Rectal smooth muscle tissue (tissue), 1 donor: ENCODE measurements around the gene KRTAP4-11.
"Not testable (repeated sequence)": the region's sequence is repeated elsewhere in the genome, so short reads cannot be mapped to it uniquely, and the experiment has no call there.

ENCODE experiments used
- H3K27ac ChIP-seq: one replicate; pipeline ENCODE4 v1.7.0; 2013; ENCODE audit warnings: low read depth, low read length, inconsistent platforms
- H3K27me3 ChIP-seq: one replicate; pipeline ENCODE4 v1.7.0; 2013; ENCODE audit warnings: low read length; ENCODE audit not compliant: control insufficient read depth, insufficient read depth
- H3K36me3 ChIP-seq: one replicate; pipeline ENCODE4 v1.7.0; 2013; ENCODE audit warnings: low read length; ENCODE audit not compliant: control insufficient read depth, insufficient read depth
- H3K4me1 ChIP-seq: one replicate; pipeline ENCODE4 v1.7.0; 2013; ENCODE audit warnings: low read length; ENCODE audit not compliant: control insufficient read depth, insufficient read depth
- H3K4me3 ChIP-seq: one replicate; pipeline ENCODE4 v1.7.0; 2013; ENCODE audit warnings: low read length
- H3K9ac ChIP-seq: one replicate; pipeline ENCODE4 v1.7.0; 2013; ENCODE audit warnings: low read length

The KRTAP4-11 gene

DNA sequence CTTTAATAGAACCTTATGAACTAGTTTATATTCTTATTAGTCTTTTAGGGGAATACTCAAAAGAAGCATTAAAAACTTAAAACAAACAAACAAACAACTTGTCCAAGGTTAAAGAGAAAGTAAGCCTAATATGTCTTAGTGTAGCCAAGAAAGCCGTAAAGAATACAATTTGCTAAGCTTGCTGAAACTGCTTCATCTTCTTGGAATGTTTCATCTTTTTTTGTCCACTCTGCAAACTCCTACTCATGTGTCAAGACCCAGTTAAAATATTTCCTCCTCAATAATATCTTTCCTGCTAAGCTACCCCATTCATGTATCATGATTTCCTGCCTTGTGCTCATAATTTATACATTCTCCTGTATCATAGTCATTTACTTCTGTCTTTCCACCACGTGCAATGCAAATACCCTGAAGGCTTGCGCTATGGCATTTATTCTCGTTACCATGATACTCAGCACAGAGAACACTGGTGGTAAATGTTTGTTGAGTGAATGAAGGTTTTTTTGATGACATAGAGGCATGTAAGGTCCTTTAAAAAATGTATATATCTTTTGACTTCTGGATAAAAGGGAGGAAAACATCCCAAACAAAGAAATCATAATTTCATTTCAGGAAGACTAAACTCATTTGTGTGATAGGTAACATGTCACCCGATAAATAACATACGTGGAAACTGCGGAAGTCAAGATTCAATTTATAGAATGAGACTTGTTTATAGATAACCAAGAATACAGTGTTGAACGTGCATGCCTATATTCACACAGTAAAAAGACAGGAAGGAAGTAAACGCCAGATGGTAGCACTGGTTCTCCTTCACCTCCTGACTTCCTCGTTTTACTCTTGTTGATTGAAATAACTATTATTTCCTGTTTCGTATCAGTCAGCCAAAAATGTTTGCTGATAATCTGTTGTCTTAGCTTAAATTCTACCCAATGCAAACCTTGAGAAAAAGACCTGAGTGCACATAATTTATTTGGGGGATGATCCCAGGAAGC lies 1.8 kb upstream of the KRTAP4-11 start:
- not testable (repeated sequence) for H3K36me3 ChIP-seq, H3K27me3 ChIP-seq, H3K27ac ChIP-seq, H3K9ac ChIP-seq, H3K4me3 ChIP-seq, H3K4me1 ChIP-seq

DNA sequence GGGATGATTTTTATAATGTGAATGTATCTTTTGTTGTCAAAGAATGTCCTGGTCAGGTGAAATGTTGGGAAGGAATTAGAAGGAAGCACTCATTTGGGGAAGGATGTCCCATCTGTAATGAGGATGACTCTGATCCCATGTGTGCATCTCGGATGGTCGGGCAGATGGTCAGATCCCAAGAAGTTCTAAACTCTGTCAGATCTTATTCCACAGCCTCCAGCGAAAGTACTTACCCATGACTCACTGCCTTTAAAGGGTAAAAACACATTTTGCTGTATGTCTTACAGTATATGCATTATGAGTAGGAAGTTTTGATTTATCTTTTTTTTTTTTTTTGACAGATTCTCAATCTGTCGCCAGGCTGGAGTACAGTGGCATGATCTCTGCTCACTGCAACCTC lies 548 bp upstream of the KRTAP4-11 start:
- Histone ChIP-seq H3K4me1 (no peaks in the 10 kb centered on the region), H3K36me3 (no peaks in the 10 kb centered on the region), H3K27me3 (no peaks in the 10 kb centered on the region), H3K27ac (no peak overlapping the region), H3K4me3 (no peak overlapping the region), H3K9ac (no peak overlapping the region)

DNA sequence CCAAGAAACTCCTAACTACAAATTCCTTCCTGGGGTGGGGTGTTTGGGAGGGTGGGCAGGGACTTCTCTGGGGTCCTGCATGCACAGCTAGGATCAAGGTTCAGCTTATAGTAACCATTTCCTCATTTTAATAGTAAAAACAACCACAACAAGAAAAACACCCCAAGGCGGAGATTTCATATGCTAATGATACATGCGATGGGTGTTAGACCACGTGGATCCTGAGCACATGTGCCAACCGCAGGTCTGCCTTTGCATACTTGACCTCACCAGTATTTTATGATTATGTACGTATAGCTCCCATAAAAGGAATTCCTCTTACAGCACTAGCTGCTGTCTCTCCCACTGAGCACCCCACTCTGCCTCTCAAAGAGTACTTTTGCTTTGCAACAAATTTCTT lies 1.9 kb downstream of the KRTAP4-11 start:
- H3K4me1 ChIP-seq = no peaks in the 10 kb centered on the region
- H3K4me3 ChIP-seq = no peak overlapping the region
- H3K27me3 ChIP-seq = no peaks in the 10 kb centered on the region
- no peak overlapping the region for H3K9ac ChIP-seq
- H3K36me3 ChIP-seq = no peaks in the 10 kb centered on the region
- no peak overlapping the region for H3K27ac ChIP-seq

DNA sequence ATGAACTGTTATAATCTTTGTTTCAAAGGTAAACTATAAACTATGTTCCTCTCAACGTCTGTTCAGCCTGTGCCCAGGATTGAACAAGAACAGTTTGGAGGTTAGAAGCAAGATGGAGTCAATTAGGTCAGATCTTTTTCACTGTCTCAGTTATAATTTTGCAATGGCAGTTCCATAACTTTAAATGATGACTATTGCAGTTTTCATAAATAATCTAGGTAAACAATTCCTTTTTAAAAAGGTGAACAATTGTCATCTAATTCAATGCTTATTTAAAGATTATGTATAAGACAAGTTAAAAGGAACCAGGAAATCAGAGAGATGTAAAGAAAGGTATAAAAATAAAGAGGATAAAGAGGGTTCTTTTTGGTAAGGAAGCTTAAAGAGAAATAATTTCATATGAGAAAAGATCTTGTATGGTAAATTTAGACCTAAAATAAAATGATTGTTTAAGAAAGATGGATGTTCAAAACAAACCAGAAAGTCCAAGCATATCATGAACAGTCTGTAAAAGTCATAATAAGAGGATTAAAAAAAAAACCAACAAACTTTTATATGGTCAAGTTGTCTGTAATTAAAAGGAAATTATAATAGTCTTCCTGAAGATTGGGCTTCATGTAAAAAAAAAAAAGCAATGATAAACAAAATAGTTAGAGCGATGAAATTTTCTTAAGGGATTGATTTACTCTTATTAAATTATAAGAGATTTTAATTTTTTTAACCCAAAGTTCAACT lies 6.9 kb downstream of the KRTAP4-11 start:
- Histone ChIP-seq H3K4me1 (no peaks in the 10 kb centered on the region), H3K4me3 (no peak overlapping the region), H3K36me3 (no peaks in the 10 kb centered on the region)

DNA sequence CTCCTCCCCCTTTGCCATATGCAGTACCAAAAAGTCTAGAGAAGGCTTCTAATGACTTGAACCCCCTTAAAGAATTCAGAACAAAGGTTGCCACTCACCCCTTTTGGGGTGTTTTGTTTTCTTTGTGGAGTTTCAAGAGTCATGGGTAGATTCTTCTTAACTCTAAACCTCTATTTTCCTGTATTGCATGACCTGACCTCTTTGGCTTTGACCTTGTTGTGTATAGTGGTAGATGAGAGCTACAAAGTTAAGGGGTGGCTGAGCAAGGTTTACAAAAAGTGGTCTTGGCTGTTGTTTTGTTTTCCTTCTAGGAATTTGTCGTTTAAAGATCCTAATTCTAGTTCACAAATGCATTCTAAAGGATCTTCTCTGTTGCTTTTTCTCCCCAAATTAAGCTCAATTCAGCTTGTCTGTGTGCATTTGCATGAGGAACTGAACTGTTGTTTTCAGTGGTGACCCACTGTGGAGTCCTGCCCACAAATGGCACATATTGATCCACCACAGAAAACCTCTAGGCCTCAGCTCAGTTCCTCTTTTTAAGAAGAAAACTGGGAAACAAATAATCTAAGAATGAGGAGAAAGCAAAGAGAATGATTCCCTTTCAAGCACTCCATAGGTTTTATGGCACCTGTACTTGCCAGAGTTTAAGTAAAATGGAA lies 9.3 kb downstream of the KRTAP4-11 start:
- not testable (repeated sequence) for H3K27me3 ChIP-seq, H3K4me1 ChIP-seq, H3K27ac ChIP-seq, H3K4me3 ChIP-seq, H3K36me3 ChIP-seq, H3K9ac ChIP-seq

More for the DNA sequence above, 6.9 kb downstream of the KRTAP4-11 start:
- H3K9ac ChIP-seq = no peak overlapping the region
- H3K27me3 ChIP-seq = peaks cover 2% of the 10 kb centered on the region
- H3K27ac ChIP-seq = no peak overlapping the region

DNA sequence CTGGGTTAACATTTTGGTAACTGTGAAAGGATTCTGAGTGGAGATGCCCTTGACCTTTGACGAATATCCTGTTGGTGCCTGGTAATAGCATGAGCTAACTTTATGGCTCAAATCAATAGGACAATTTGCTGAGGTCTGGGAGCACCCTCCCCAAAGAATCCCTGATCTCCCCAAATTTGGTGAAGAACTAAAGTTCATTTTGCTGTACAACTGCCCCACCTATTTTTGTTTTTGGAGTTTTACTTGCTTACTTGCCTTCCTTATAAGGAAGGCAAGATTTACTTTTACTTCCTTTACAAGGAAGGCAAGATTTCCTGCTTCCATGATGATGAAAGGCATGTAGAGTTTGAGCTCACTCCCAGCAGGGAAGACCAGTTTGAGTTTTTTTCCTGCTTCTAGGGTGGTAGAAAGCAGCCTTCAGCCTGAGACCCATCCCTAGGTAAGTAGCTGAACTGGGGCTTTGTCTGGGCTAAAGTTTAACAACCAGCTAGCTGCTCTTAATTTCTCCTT lies 10.2 kb downstream of the KRTAP4-11 start:
- Histone ChIP-seq H3K4me1 (no peaks in the 10 kb centered on the region), H3K4me3 (no peak overlapping the region), H3K9ac (no peak overlapping the region), H3K27ac (no peak overlapping the region), H3K27me3 (peaks cover 2% of the 10 kb centered on the region), H3K36me3 (no peaks in the 10 kb centered on the region)

DNA sequence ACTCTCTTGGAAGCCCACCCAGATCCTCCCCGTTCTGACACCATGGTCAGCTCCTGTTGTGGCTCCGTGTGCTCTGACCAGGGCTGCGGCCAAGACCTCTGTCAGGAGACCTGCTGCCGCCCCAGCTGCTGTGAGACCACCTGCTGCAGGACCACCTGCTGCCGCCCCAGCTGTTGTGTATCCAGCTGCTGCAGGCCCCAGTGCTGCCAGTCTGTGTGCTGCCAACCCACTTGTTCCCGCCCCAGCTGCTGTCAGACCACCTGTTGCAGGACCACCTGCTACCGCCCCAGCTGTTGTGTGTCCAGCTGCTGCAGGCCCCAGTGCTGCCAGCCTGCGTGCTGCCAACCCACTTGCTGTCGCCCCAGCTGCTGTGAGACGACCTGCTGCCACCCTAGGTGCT lies 12.8 kb downstream of the KRTAP4-11 start, which contains the start of gene KRTAP4-9:
KRTAP4-9 (plus strand) TSS at position 43 of the 400 bp plus-strand sequence; CDS start at position 43, 0 bp downstream.
- not testable (repeated sequence) for H3K9ac ChIP-seq, H3K27ac ChIP-seq, H3K4me3 ChIP-seq, H3K36me3 ChIP-seq, H3K27me3 ChIP-seq, H3K4me1 ChIP-seq

DNA sequence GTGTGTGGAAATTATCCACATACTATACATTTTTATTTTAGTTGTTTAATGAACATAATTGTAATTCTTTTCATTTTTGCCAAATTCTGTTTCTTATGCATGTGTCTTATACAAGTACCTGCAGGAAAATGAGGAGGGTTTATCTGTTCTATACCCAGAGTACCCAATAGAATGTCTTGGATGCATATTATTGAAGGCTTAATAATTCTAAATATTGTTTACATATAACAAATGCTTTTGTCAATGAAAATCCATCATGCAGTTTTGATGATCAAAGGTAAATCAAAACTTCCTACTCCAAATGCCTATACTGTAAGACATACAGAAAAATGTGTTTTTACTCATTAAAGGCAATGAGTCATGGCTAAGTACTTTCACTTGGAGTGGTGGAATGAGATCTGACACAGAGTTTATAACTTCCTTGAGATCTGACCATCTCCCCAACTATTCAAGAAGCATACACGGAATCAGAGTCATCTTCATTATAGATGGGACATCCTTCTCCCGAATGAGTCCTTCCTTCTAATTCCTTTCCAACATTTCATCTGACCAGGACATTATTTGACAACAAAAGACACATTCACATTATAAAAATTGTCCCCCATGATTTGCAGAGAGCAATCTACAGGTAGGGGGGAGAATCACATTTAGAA lies 13.7 kb downstream of the KRTAP4-11 start:
- H3K4me1 ChIP-seq, H3K9ac ChIP-seq, H3K27ac ChIP-seq, H3K36me3 ChIP-seq, H3K4me3 ChIP-seq, H3K27me3 ChIP-seq: not testable (repeated sequence)

DNA sequence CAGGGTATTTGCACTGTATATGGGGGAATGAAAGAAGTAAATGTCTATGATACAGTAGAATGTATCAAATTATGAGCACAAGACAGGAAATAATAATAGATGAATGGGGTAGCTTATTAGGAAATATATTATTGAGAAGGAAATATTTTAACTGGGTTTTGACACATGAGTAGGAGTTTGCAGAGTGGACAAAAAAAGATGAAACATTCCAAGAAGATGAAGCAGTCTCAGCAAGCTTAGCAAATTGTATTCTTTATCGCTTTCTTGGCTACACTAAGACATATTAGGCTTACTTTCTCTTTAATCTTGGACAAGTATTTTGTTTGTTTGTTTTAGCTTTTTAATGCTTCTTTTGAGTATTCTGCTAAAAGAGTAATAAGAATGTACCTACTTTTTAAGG lies 14.3 kb downstream of the KRTAP4-11 start:
- H3K27ac ChIP-seq = no peak overlapping the region
- peaks cover 2% of the 10 kb centered on the region for H3K27me3 ChIP-seq
- no peak overlapping the region for H3K9ac ChIP-seq
- no peaks in the 10 kb centered on the region for H3K4me1 ChIP-seq
- H3K36me3 ChIP-seq = no peaks in the 10 kb centered on the region
- H3K4me3 ChIP-seq = no peak overlapping the region

DNA sequence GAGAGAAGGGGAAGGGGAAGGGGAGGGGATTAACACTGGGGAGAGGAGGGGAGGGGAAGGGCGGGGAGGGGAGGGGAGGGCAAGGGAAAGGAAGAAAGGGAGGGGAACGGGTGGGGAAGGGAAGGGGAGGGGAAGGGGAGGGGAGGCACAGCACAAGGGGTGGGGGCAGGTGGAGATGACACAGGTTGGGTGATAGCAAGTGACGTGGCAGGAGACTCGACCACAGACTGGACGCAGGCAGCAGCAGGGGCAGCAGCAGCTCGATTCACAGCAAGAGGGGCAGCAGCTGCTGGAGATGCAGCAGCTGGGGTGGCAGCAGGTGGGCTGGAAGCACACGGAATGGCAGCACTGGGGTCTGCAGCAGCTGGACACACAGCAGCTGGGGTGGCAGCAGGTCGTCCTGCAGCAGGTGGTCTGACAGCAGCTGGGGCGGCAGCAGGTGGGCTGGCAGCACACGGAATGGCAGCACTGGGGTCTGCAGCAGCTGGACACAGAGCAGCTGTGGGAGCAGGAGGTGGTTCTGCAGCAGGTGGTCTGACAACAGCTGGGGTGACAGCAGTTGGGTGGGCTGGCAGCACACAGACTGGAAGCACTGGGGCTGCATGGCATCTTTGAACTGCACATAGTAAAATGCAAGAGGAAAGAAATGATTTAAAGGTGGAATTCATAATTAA lies 16.4 kb downstream of the KRTAP4-11 start, which contains the start of gene KRTAP4-16:
KRTAP4-16 (minus strand) TSS at position 624 of the 674 bp plus-strand sequence; CDS start at position 624, 0 bp downstream.
- Histone ChIP-seq H3K4me3 (no peak within 1 kb of the TSS), H3K27ac (no peak within 1 kb of the TSS), H3K4me1 (no peaks in the 10 kb centered on the region), H3K36me3 (no peaks in the 10 kb centered on the region), H3K27me3 (no peaks in the 10 kb centered on the region), H3K9ac (no peak within 1 kb of the TSS)

DNA sequence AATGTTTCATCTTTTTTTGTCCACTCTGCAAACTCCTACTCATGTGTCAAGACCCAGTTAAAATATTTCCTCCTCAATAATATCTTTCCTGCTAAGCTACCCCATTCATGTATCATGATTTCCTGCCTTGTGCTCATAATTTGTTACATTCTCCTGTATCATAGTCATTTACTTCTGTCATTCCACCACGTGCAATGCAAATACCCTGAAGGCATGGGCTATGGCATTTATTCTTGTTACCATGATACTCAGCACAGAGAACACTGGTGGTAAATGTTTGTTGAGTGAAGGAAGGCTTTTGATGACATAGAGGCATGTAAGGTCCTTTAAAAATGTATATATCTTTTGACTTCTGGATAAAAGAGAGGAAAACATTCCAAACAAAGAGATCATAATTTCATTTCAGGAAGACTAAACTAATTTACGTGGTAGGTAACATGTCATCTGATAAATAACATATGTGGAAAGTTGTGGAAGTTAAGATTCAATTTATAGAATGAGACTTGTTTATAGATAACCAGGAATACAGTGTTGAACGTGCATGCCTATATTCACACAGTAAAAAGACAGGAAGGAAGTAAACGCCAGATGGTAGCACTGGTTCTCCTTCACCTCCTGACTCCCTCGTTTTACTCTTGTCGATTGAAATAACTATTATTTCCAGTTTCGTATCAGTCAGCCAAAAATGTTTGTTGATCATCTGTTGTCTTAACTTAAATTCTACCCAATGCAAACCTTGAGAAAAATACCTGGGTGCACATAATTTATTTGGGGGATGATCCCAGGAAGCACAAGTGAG lies 18.3 kb downstream of the KRTAP4-11 start:
- not testable (repeated sequence) for H3K36me3 ChIP-seq, H3K27ac ChIP-seq, H3K4me1 ChIP-seq, H3K27me3 ChIP-seq, H3K4me3 ChIP-seq, H3K9ac ChIP-seq
